ENCODE data around the gene AMDHD2.

DNA sequence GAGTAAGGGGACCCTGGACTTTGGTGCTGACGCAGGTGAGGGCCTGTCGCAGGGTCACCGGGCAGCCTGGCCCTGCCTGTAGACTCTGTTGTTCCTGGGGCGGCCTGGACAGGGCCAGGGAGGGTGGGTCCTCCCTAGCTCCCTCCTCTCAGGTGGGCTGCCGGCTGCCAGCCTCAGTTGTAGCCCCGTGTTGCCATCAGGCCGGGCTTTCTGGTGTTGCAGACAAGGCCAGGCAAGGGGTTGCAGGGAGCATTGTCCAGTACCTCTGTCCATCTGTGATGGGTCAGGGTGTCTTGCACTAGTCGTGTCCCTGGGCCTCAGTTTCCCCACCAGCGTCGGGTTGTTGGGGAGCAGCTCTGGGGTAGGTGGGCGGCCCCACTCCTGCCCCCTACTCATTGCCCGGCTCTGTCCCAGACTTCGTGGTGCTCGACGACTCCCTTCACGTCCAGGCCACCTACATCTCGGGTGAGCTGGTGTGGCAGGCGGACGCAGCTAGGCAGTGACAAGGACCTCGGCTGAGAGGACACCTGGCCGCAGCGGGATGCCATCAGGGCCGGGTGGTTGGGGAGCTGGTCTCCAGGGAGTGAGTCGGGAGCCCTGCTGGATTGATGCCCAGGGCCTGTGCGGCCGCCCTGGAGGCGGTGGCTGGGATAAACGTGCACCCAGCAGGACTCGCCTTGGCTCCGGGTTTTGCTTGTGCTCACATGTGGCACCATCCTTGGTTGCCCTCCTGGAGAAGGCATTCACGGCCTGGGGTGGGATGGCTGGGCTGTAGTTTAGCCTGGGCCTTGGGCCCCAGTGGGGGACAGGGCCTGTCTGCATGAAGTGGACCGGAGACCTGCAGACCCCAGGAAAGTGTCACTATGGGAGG, 9.1 kb downstream of the AMDHD2 start:
- TF ChIP-seq, protein P1, sequence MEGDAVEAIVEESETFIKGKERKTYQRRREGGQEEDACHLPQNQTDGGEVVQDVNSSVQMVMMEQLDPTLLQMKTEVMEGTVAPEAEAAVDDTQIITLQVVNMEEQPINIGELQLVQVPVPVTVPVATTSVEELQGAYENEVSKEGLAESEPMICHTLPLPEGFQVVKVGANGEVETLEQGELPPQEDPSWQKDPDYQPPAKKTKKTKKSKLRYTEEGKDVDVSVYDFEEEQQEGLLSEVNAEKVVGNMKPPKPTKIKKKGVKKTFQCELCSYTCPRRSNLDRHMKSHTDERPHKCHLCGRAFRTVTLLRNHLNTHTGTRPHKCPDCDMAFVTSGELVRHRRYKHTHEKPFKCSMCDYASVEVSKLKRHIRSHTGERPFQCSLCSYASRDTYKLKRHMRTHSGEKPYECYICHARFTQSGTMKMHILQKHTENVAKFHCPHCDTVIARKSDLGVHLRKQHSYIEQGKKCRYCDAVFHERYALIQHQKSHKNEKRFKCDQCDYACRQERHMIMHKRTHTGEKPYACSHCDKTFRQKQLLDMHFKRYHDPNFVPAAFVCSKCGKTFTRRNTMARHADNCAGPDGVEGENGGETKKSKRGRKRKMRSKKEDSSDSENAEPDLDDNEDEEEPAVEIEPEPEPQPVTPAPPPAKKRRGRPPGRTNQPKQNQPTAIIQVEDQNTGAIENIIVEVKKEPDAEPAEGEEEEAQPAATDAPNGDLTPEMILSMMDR (IDR thresholded peaks at IDR 0.05; ENCODE audit: control extremely low read depth in 1 of 3, insufficient read depth in 1 of 3, low read depth in 1 of 3, low read length in 3 of 3), result peak; percentile 15 to 39 (median 22); a peak in 3 of 4 replicates
- TF ChIP-seq ZNF274 (IDR thresholded peaks at IDR 0.05; ENCODE audit: borderline replicate concordance, extremely low read depth, low read length) (no peak), GABPA (IDR thresholded peaks at IDR 0.05; ENCODE audit: borderline replicate concordance, insufficient read depth, low read length) (no peak), BRCA1 (IDR thresholded peaks at IDR 0.05; ENCODE audit: low read depth, low read length) (no peak), SIX5 (IDR thresholded peaks at IDR 0.05; ENCODE audit: low read depth, low read length) (no peak), EP300 (IDR thresholded peaks at IDR 0.05; ENCODE audit: borderline replicate concordance in 1 of 2, low read depth in 2 of 2, low read length in 2 of 2) (no peak), SRF (IDR thresholded peaks at IDR 0.05; ENCODE audit: low read depth, low read length) (no peak)
- TF ChIP-seq, protein P2, sequence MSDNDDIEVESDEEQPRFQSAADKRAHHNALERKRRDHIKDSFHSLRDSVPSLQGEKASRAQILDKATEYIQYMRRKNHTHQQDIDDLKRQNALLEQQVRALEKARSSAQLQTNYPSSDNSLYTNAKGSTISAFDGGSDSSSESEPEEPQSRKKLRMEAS (IDR thresholded peaks at IDR 0.05), result no peak

All from H1 (cell line).